ENCODE data around the gene TAF1D.
"Not testable (repeated sequence)": the region's sequence is repeated elsewhere in the genome, so short reads cannot be mapped to it uniquely, and the experiment has no call there.

The TAF1D gene

GRCh38 chr11:93746101-93746500 lies 4.8 kb upstream of the TAF1D start:
- DNase-seq, result no peak

- not testable (repeated sequence) for DNase-seq
Measured at GRCh38 chr11:93745005-93745755, 3.9 kb upstream of the TAF1D start.

GRCh38 chr11:93744669-93745004 lies 3.3 kb upstream of the TAF1D start:
- no peak for DNase-seq

- DNase-seq, result no peak
Measured at GRCh38 chr11:93743291-93743690, 2.0 kb upstream of the TAF1D start.

- no peak for DNase-seq
Measured at GRCh38 chr11:93741882-93742226, 559 bp upstream of the TAF1D start.

GRCh38 chr11:93740730-93741093 lies 583 bp downstream of the TAF1D start:
- DNase-seq, result peak; percentile 63

GRCh38 chr11:93740031-93740729 lies 1.1 kb downstream of the TAF1D start:
- peak; percentile 26 for DNase-seq

- no peak for DNase-seq
Measured at GRCh38 chr11:93738647-93739081, 2.6 kb downstream of the TAF1D start.

GRCh38 chr11:93737904-93738612 lies 3.2 kb downstream of the TAF1D start:
- no peak for DNase-seq

- no peak for DNase-seq
Measured at GRCh38 chr11:93736129-93736528, 5.2 kb downstream of the TAF1D start.

- no peak for DNase-seq
Measured at GRCh38 chr11:93735627-93736026, 5.7 kb downstream of the TAF1D start.

GRCh38 chr11:93734427-93735222 lies 6.7 kb downstream of the TAF1D start:
- no peak for DNase-seq

- DNase-seq, result no peak
Measured at GRCh38 chr11:93733474-93733873, 7.8 kb downstream of the TAF1D start.

- DNase-seq, result no peak
Measured at GRCh38 chr11:93732237-93732892, 8.9 kb downstream of the TAF1D start.

- DNase-seq, result no peak
Measured at GRCh38 chr11:93730108-93731107, 10.9 kb downstream of the TAF1D start.

- no peak for DNase-seq
Measured at GRCh38 chr11:93729129-93729616, 12.1 kb downstream of the TAF1D start.

GRCh38 chr11:93728792-93729128 lies 12.5 kb downstream of the TAF1D start:
- no peak for DNase-seq

GRCh38 chr11:93727985-93728791 lies 13.1 kb downstream of the TAF1D start:
- no peak for DNase-seq

GRCh38 chr11:93724089-93724488 lies 17.2 kb downstream of the TAF1D start:
- no peak for DNase-seq

- DNase-seq, result no peak
Measured at GRCh38 chr11:93720522-93720921, 20.8 kb downstream of the TAF1D start.
